Astrocyte (in vitro differentiated cells and primary cell): ENCODE measurements around the gene REPS1.

Experiments used
- CTCF ChIP-seq: IDR thresholded peaks from 2 replicates; pipeline ENCODE4 v1.5.1; 2011; ENCODE audit warnings: low read depth, mild to moderate bottlenecking, inconsistent platforms, low read length, moderate library complexity; ENCODE audit not compliant: insufficient read depth
- EZH2 ChIP-seq: IDR thresholded peaks from 2 replicates; pipeline ENCODE4 v1.6.1; 2012; ENCODE audit warnings: mild to moderate bottlenecking, low read length, inconsistent platforms; ENCODE audit not compliant: insufficient read depth

GRCh38 chr6:138955262-138955661, 32.8 kb downstream of the REPS1 start:
- TF ChIP-seq CTCF (no peak), EZH2 (no peak)
